PC-9 (cell line): Measurements from ENCODE around the gene LRSAM1.

Experiments
- EZH2 ChIP-seq: fragments of 200-600 bp; sonication (generic); IDR thresholded peaks from 2 replicates; pipeline ENCODE4 v1.8.0; 2017; ENCODE audit warnings: antibody characterized with exemption, low read depth
- TF ChIP-seq, protein P1 (sequence below): fragments of 200-600 bp; sonication (generic); conservative IDR thresholded peaks from 2 replicates; pipeline ENCODE4 v1.6.1; 2017; ENCODE audit warnings: mixed run types, antibody characterized with exemption, mild to moderate bottlenecking, moderate library complexity

DNA sequence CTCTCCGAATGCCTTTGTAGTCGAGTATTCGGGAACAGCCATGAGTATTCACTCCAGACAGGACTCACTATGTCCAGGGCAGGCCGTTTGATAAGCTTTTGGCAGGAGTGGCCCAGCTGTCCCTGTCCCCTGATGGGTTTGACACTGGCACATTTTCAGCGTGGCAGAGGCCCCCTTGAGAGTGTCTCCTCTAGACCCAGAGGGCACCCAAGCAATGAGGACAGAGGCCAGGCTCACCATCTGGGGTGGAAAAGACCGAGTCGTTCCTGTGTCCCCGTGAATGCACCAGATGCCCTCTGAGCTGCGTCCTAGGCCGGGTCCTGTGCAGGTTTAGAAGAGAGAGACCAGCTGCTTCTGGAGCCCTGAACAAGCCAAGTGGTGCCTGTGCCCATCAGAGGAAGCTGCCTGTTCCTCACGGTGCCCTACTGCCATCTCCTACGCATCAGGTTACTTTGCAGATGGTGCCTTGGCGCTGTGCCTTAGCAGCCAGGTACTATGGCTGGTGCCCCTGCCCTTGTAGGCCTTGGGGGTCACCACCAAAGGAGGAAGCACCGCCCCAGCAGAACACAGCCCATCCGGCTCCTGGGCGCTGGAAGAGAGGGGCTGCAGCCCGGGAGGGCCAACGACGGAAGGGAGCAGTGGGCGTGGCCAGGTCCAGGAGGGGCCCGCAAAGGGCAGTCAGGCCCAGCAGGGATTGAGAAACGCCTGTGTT lies 42.4 kb downstream of the LRSAM1 start:
- TF ChIP-seq, protein P1, sequence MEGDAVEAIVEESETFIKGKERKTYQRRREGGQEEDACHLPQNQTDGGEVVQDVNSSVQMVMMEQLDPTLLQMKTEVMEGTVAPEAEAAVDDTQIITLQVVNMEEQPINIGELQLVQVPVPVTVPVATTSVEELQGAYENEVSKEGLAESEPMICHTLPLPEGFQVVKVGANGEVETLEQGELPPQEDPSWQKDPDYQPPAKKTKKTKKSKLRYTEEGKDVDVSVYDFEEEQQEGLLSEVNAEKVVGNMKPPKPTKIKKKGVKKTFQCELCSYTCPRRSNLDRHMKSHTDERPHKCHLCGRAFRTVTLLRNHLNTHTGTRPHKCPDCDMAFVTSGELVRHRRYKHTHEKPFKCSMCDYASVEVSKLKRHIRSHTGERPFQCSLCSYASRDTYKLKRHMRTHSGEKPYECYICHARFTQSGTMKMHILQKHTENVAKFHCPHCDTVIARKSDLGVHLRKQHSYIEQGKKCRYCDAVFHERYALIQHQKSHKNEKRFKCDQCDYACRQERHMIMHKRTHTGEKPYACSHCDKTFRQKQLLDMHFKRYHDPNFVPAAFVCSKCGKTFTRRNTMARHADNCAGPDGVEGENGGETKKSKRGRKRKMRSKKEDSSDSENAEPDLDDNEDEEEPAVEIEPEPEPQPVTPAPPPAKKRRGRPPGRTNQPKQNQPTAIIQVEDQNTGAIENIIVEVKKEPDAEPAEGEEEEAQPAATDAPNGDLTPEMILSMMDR = no peak
- TF ChIP-seq EZH2 = no peak
